HUES6 (cell line): Measurements from ENCODE around the gene C1QL2.

Experiments
- H3K27ac ChIP-seq: 2 replicates; pipeline ENCODE4 v1.7.0; 2013; ENCODE audit warnings: low read depth, mild to moderate bottlenecking, low read length, inconsistent platforms
- H3K27me3 ChIP-seq: 2 replicates; pipeline ENCODE4 v1.6.1; 2013; ENCODE audit warnings: low read length; ENCODE audit not compliant: control insufficient read depth, insufficient read depth
- H3K36me3 ChIP-seq: 2 replicates; pipeline ENCODE4 v1.6.1; 2013; ENCODE audit warnings: low read length; ENCODE audit not compliant: control insufficient read depth, insufficient read depth
- H3K4me1 ChIP-seq: 2 replicates; pipeline ENCODE4 v1.6.1; 2013; ENCODE audit warnings: low read length; ENCODE audit not compliant: control insufficient read depth, insufficient read depth
- H3K4me3 ChIP-seq: 2 replicates; pipeline ENCODE4 v1.5.1; 2013; ENCODE audit warnings: low read depth, low read length
- H3K9ac ChIP-seq: one replicate; pipeline ENCODE4 v1.6.1; 2013; ENCODE audit warnings: mild to moderate bottlenecking, low read length
- H3K9me3 ChIP-seq: 2 replicates; pipeline ENCODE4 v1.6.1; 2013; ENCODE audit warnings: low read depth, low read length; ENCODE audit not compliant: control insufficient read depth, insufficient read depth

C1QL2 gene

DNA sequence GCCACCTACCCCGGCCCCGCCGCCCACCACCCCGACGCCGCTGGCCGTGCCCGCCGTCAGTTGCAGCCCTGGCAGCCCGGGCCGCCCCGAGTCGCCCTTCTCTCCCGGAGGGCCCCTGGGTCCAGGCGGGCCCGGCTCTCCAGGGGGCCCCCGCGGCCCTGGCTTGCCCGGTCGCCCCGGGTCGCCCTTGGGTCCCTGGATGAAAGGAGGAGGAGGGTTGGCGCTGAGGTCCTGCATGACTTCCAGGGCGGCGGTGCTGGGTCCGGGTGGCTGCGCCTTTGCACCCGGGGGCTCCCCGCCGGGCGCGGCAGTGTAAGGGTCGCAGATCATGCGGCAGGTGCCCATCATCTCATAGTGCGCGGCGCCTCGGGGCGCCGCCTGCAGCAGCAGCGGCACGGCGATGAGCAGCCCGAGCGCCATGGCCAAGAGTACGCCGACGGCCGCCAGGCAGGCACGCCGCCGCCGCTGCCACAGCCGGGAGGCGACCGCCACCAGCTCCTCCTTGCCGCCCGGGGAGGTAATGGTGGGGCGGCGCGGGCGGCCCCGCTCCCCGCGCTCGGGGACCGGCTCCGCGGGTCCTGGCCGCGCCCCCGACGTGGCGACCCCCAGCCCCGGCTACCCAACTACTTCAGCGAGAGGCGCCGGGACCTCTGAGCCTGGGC is 570 bp downstream of the C1QL2 start:
- Histone ChIP-seq H3K9me3 (no peaks in the 10 kb centered on the region), H3K4me1 (peaks cover 28% of the 10 kb centered on the region), H3K4me3 (peak overlapping the region; percentile 57), H3K27me3 (peaks cover 96% of the 10 kb centered on the region), H3K36me3 (no peaks in the 10 kb centered on the region), H3K9ac (no peak overlapping the region), H3K27ac (no peak overlapping the region)

DNA sequence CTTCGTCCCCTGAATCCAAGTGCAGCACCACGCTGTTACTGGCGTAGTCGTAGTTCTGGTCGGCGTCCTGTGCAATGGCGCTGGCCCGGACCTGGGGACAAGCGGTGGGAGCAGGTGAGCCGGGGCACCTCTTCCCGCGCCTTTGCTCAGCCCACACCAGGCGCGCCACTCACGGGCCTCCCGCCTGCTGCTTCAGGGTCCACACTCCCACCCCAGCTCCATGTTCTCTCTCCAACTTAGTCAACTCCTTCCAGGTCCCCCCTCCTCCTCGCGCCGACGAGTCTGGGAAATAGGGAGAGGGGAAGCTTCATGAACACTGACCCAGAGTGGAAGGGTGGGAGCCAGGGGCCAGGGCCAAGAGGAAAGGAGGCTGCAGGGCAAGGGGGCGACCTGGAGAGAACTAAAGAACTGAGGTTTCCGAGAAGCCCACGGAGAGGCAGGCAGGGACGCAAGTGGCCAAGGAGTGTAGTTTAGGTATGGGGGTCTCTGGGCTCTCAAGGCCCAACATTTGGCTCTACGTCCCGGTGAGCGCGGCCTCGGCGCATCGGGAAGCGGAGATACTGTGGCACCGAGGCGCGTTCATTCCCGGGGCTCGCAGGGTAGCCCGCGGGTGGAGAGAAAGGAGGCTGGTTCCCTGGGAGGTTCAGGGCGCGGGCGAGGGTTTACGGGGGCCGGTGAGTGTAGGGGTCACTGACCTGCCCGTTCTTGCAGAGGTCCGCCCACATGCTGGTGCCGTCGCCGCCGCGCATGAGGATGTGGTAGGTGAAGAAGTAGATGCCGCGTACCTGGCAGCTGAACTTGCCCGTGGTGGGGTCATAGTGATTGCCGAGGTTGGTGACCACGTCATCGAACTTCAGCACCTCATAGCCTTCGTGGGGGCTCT is 1.4 kb downstream of the C1QL2 start:
- Histone ChIP-seq H3K36me3 (no peaks in the 10 kb centered on the region), H3K4me3 (peak overlapping the region; percentile 57), H3K9ac (no peak overlapping the region), H3K9me3 (no peaks in the 10 kb centered on the region), H3K27ac (no peak overlapping the region), H3K27me3 (peaks cover 89% of the 10 kb centered on the region), H3K4me1 (peaks cover 28% of the 10 kb centered on the region)

DNA sequence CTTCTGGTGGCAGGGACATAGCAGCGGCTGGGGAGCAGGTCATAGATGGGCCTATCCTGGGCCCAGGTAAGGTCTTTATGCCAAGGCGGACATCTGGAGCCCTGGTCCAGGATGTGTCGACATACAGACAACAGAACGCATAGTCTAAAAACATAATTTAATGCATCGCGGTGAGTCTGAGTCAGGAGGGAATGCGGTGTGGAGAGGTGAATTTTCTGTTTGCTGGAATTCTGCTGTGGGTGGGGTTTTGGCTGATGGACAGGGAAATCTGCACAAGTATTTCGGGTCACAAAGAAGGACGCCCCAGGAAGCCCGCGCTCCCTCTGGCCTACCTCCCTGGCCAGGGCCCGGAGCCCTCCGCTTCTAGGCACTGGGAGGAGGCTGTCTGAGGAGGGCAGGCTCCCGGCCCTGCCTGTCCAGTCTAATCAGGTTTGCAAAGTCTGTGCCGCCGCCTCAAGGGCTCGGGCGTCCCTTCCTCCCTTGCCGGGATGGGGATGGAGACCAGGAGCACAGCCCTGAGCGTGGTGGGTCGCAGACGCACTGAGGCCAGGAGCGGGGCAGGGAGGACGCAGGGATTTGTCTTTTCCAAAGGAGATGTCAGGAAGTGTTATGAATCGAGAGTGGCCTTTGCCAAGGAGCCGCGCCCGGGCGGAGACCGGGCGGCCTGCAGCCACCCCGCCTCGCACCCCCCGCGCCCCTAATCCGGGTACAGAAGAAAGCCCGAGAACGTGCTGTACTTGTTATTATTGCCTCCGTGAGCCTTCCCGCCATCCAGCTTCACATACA is 2.3 kb downstream of the C1QL2 start:
- Histone ChIP-seq H3K36me3 (no peaks in the 10 kb centered on the region), H3K9ac (peak overlapping the region; percentile 30), H3K27ac (no peak overlapping the region), H3K4me3 (peak overlapping the region; percentile 57), H3K9me3 (no peaks in the 10 kb centered on the region), H3K4me1 (peaks cover 28% of the 10 kb centered on the region), H3K27me3 (peaks cover 86% of the 10 kb centered on the region)

DNA sequence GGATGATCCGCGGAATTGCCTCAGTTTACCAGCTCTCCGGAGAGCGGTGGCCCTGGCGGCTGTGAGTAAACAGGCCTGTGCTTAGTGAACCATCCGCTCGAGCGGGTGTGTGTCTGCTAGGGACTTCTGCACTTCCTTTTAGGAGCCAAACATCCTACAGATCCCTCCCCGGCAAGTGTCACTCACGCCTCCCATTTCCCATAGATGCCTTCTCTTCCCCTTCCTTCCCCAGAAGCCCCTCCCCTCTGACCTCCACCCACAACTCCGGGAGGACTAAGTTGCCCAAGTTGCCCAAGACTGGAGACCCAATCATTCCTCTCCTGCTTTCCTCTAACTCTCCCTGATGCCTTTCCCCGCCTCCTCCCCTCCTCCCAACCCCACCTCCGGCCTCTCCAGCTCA is 2.9 kb downstream of the C1QL2 start:
- Histone ChIP-seq H3K4me1 (peaks cover 28% of the 10 kb centered on the region), H3K27me3 (peaks cover 84% of the 10 kb centered on the region)

DNA sequence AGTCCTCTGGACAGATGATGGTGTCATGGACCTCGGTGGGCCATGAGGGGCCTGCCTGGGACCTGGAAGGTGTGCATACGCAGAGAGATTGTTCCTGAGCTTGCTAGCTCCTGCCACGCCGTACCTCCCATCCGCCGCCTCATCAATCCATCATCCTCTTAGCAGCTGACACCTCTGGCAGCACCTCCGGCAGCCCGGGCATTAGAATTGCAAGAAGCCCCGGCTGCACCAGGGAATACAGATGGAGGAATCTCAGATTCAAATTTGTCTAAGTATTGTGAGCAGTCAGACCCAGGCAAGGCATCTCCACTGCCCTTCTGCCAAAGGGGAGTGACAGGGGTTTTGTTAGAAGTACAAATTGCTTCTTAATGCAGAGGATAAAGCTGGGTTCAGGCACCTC is 4.5 kb downstream of the C1QL2 start:
- H3K9me3 ChIP-seq: no peaks in the 10 kb centered on the region
- peaks cover 28% of the 10 kb centered on the region for H3K4me1 ChIP-seq
- peaks cover 79% of the 10 kb centered on the region for H3K27me3 ChIP-seq
- no peaks in the 10 kb centered on the region for H3K36me3 ChIP-seq
- H3K9ac ChIP-seq: no peak overlapping the region
- H3K4me3 ChIP-seq: no peak overlapping the region
- H3K27ac ChIP-seq: no peak overlapping the region

More for the DNA sequence above, 2.9 kb downstream of the C1QL2 start:
- Histone ChIP-seq H3K36me3 (no peaks in the 10 kb centered on the region), H3K4me3 (peak overlapping the region; percentile 57), H3K9ac (no peak overlapping the region), H3K9me3 (no peaks in the 10 kb centered on the region), H3K27ac (no peak overlapping the region)

DNA sequence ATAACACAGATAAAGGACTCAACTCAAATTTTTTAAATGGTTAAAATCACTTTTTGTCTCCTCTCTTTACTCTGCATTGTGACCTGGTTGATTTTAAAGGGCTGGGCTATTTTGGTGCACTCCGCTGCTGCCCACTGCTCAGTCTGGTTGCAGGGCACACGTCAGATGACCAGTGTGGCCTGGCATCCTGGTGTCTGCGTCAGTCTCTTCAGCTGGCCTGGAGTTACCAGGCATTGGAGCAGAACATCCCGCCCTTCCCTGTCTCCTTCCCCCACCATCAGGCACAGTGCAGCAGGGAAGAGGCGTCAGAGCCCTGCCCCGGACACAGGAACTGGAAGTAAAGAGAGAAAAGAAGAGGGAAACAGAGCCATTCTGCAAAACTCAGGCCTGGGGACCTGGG is 8.9 kb downstream of the C1QL2 start:
- Histone ChIP-seq H3K27ac (no peak overlapping the region), H3K9ac (no peak overlapping the region), H3K4me3 (no peak overlapping the region), H3K27me3 (peaks cover 42% of the 10 kb centered on the region), H3K36me3 (no peaks in the 10 kb centered on the region), H3K9me3 (no peaks in the 10 kb centered on the region), H3K4me1 (peaks cover 16% of the 10 kb centered on the region)

DNA sequence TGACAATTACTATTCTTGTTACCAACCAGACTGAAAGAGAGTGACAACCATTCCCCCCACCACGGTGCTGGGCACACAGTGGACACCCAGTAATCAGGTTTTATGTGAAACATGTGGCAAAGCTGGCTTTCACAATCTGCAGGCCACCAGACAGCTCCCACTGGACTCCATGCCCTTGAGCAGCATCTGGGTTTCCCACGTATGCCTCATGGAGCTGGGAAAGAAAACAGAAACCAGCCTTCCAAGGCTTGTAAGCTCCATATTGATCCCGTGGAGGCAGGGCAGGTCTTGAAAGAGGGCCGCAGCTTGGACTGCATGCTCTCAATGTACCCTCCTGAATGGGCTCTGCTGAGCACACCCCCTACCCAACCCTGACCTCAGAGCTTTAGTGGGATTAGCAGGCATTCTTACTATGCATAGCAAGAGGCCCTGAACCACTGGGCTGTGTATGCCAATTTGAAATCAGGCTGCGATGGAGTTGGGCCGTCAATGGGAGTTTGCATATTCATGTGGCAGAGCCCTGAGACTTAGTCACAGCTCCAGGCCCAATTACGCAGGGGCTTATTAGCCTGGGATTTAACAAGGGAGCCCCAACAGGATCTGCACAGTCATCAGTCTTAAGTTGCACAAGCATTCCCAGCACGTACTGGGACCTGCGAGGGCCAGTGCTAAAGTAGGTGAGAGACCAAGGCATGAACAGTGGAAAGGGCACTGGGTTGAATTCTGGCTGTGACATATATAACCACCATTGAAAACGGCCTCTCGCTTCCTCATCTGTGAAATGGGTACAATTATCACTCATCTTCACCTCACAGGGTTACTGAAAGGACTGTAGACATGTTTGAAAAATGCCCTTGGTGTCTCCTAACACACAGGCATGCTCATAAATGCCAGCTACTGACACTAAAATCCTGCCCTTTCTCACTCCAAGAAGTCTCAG is 10.5 kb downstream of the C1QL2 start:
- Histone ChIP-seq H3K27me3 (peaks cover 27% of the 10 kb centered on the region), H3K4me1 (peaks cover 8% of the 10 kb centered on the region), H3K27ac (no peak overlapping the region), H3K9me3 (no peaks in the 10 kb centered on the region), H3K36me3 (no peaks in the 10 kb centered on the region), H3K4me3 (no peak overlapping the region), H3K9ac (no peak overlapping the region)

DNA sequence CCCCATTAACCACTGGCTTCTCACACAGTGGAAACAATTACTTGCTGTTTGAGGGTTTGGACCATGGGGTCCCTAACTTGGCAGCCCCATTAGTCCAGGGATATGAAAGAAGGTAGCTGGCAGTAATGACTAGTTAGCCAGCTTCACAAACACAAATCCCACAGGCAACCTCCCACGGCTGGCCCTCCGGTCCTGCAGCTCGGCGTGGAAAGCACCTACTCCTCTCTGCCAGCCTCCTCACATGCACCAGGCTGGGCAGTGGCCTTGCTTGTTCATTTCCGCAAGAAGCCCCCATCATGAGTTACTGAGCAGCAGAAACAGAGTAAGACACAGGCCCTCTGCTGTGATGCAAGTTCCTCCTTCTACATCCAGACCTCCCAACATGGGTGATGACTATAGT is 13.7 kb downstream of the C1QL2 start:
- H3K4me3 ChIP-seq: no peak overlapping the region
- peaks cover 9% of the 10 kb centered on the region for H3K27me3 ChIP-seq
- no peak overlapping the region for H3K27ac ChIP-seq
- no peaks in the 10 kb centered on the region for H3K36me3 ChIP-seq
- peaks cover 8% of the 10 kb centered on the region for H3K4me1 ChIP-seq
- no peaks in the 10 kb centered on the region for H3K9me3 ChIP-seq
- H3K9ac ChIP-seq: no peak overlapping the region

DNA sequence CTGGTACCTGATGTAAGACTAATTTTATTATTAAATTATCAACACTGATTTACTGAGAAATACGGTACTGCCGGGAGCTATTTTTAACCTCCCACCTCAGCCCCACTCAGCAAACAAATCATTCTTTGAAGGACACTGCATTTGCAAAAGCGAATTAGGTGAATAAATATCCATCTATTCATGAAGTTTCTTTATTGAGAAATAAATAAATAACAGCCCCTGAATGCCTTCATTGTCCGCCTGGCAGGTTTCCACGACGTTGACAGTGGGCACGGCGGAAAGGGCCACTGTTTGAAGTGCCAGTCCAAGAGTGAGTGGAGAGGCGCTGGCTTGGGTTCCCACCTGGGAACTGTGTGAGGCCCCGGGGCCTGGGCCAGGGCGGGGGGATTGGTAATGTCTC is 15.7 kb downstream of the C1QL2 start:
- H3K27ac ChIP-seq: no peak overlapping the region
- no peaks in the 10 kb centered on the region for H3K36me3 ChIP-seq
- no peak overlapping the region for H3K4me3 ChIP-seq
- H3K9ac ChIP-seq: no peak overlapping the region
- peaks cover 6% of the 10 kb centered on the region for H3K27me3 ChIP-seq
- peaks cover 6% of the 10 kb centered on the region for H3K4me1 ChIP-seq
- no peaks in the 10 kb centered on the region for H3K9me3 ChIP-seq

DNA sequence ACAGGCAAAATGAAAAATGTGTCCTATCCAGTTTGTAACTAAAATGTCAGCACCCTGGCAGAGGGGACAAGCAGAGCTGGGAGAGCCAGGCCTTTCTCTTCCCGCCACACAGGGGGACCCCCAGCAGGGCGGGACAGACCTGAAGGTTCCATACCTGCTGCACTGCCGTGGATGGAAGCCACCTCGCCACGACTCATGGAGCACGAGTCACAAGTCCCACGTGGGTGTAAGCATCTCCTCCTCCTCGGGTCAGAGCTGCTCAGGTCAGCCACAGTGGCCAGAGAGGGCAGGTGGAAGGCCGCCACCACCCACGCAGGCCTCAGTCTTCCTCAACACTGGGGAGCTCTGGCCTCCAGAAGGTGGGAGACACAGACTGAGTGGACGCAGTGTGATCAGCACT is 21.0 kb downstream of the C1QL2 start:
- Histone ChIP-seq H3K9ac (no peak overlapping the region), H3K4me3 (no peak overlapping the region), H3K27me3 (no peaks in the 10 kb centered on the region), H3K36me3 (no peaks in the 10 kb centered on the region), H3K9me3 (0 out of 2 replicates have a peak, but pooled peaks cover 2% of the 10 kb centered on the region), H3K4me1 (0 out of 2 replicates have a peak, but pooled peaks cover 4% of the 10 kb centered on the region), H3K27ac (no peak overlapping the region)
